Fibroblast of lung (primary cell): Measurements from ENCODE around the gene HECW1. TPM values are rescaled to one million over a fixed set of nuclear protein-coding genes. Genes with fewer than 3 reads are reported as not detected.

Source experiments
- DNase-seq, 2 donors: peaks; one replicate each; pipeline versions ENCODE4 v3.0.0 to v3.0.0-alpha.2; 2010; ENCODE audit warnings: low read depth in 2 of 2
- H2AFZ ChIP-seq: 2 replicates; pipeline ENCODE4 v1.5.1; 2012; ENCODE audit warnings: low read length, control low read depth, inconsistent platforms
- H3K27ac ChIP-seq: 2 replicates; pipeline ENCODE4 v1.5.1; 2011; ENCODE audit warnings: low read length, control low read depth; ENCODE audit not compliant: insufficient read depth
- H3K27me3 ChIP-seq: 2 replicates; pipeline ENCODE4 v1.5.1; 2011; ENCODE audit warnings: mild to moderate bottlenecking, low read length; ENCODE audit not compliant: control insufficient read depth, insufficient read depth
- H3K36me3 ChIP-seq: 2 replicates; pipeline ENCODE4 v1.5.1; 2011; ENCODE audit warnings: low read length; ENCODE audit not compliant: control insufficient read depth, insufficient read depth
- H3K4me1 ChIP-seq: 2 replicates; pipeline ENCODE4 v1.5.1; 2011; ENCODE audit warnings: low read length; ENCODE audit not compliant: control insufficient read depth, insufficient read depth; ENCODE audit errors: extremely low read depth
- H3K4me2 ChIP-seq: 2 replicates; pipeline ENCODE4 v1.5.1; 2011; ENCODE audit warnings: low read length, control low read depth; ENCODE audit not compliant: insufficient read depth; ENCODE audit errors: extremely low read depth
- H3K4me3 ChIP-seq, 4 experiments: fragments of 200-600 bp in 1 of 4; sonication (generic) in 1 of 4; replicated peaks in 1 of 4; 2 replicates each; pipeline ENCODE4 v1.5.1; 2011 to 2016; ENCODE audit warnings: low read length in 4 of 4, low read depth in 3 of 4, mild to moderate bottlenecking in 3 of 4, control low read depth in 2 of 4, inconsistent platforms in 1 of 4, mixed read lengths in 1 of 4; ENCODE audit not compliant: insufficient read depth in 1 of 4; ENCODE audit errors: control extremely low read depth in 1 of 4
- H3K79me2 ChIP-seq: 2 replicates; pipeline ENCODE4 v1.5.1; 2012; ENCODE audit warnings: mild to moderate bottlenecking, low read length, inconsistent platforms; ENCODE audit not compliant: control insufficient read depth, insufficient read depth
- H3K9ac ChIP-seq: 2 replicates; pipeline ENCODE4 v1.5.1; 2011; ENCODE audit warnings: mild to moderate bottlenecking, low read length, control low read depth; ENCODE audit not compliant: insufficient read depth
- H3K9me3 ChIP-seq: 2 replicates; pipeline ENCODE4 v1.5.1; 2012; ENCODE audit warnings: low read depth, low read length; ENCODE audit not compliant: control insufficient read depth, insufficient read depth
- H4K20me1 ChIP-seq: 2 replicates; pipeline ENCODE4 v1.5.1; 2011; ENCODE audit warnings: low read length; ENCODE audit not compliant: control insufficient read depth, insufficient read depth; ENCODE audit errors: extremely low read depth
- EZH2 ChIP-seq: IDR thresholded peaks from 2 replicates; pipeline ENCODE4 v1.5.1; 2012; ENCODE audit warnings: low read length, control low read depth, mild to moderate bottlenecking; ENCODE audit errors: missing control alignments
- polyA plus RNA-seq, 2 donors: library from polyadenylated mRNA; depleted of rRNA in 1 of 2; stranded (reverse) in 1 of 2; unstranded in 1 of 2; fragments of >200 nt; gene quantifications; 2 replicates each; pipeline ENCODE4 v1.2.1, GENCODE V29; 2011 to 2012; ENCODE audit warnings: missing spikeins in 1 of 2
- total RNA-seq: library from RNA; depleted of rRNA; stranded (reverse); fragments of >200 nt; gene quantifications from 2 replicates; pipeline ENCODE4 v1.2.1, GENCODE V29; 2014
- TF ChIP-seq, protein P1 (sequence below), 2 donors: IDR thresholded peaks in 1 of 2; conservative IDR thresholded peaks in 1 of 2; 1 replicate in 1 of 2; 2 replicates in 1 of 2; pipeline ENCODE4 v1.5.1; 2011 to 2012; ENCODE audit warnings: low read length in 2 of 2, control low read depth in 1 of 2, inconsistent platforms in 1 of 2, low read depth in 1 of 2, mild to moderate bottlenecking in 1 of 2

The HECW1 gene
- total and polyA plus RNA-seq, 2 donors (not counting 1 experiment from before 2014, with no cell fraction given), result 1.1 to 6.1 TPM

DNA sequence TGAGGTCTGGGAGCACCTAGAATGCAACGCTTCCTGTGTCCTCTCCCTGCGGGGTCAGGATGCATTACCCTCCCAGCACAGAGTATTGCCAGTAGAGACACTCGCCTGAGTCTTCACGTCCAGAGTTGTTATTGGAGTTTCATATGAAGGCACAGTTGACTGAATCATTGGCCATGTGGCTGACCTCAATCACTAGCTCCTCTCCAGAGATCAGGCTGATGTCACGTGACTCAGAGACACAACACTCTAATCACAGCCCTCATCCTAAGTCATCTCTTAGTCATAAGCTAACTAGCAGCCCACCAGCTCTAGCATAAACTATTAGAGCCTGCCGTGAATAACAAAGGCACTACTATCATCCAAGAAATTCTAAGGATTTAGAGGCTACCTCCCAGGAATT is 107.8 kb downstream of the HECW1 start:
- Histone ChIP-seq H3K4me3 (no peak overlapping the region), H3K79me2 (no peaks in the 10 kb centered on the region), H3K9me3 (no peaks in the 10 kb centered on the region), H4K20me1 (no peaks in the 10 kb centered on the region), H3K27me3 (no peaks in the 10 kb centered on the region), H3K27ac (peak overlapping the region; percentile 37), H2AFZ (no peak overlapping the region), H3K36me3 (no peaks in the 10 kb centered on the region), H3K4me2 (no peak overlapping the region), H3K4me1 (peaks cover 2% of the 10 kb centered on the region), H3K9ac (no peak overlapping the region)
- TF ChIP-seq, protein P1, sequence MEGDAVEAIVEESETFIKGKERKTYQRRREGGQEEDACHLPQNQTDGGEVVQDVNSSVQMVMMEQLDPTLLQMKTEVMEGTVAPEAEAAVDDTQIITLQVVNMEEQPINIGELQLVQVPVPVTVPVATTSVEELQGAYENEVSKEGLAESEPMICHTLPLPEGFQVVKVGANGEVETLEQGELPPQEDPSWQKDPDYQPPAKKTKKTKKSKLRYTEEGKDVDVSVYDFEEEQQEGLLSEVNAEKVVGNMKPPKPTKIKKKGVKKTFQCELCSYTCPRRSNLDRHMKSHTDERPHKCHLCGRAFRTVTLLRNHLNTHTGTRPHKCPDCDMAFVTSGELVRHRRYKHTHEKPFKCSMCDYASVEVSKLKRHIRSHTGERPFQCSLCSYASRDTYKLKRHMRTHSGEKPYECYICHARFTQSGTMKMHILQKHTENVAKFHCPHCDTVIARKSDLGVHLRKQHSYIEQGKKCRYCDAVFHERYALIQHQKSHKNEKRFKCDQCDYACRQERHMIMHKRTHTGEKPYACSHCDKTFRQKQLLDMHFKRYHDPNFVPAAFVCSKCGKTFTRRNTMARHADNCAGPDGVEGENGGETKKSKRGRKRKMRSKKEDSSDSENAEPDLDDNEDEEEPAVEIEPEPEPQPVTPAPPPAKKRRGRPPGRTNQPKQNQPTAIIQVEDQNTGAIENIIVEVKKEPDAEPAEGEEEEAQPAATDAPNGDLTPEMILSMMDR (conservative IDR thresholded peaks at IDR 0.05 in 1 of 2, IDR thresholded peaks at IDR 0.05 in 1 of 2; ENCODE audit: low read depth in 1 of 2, low read length in 2 of 2), result no peak
- no peak for TF ChIP-seq EZH2
- peak; percentile 76 to 92 for DNase-seq

DNA sequence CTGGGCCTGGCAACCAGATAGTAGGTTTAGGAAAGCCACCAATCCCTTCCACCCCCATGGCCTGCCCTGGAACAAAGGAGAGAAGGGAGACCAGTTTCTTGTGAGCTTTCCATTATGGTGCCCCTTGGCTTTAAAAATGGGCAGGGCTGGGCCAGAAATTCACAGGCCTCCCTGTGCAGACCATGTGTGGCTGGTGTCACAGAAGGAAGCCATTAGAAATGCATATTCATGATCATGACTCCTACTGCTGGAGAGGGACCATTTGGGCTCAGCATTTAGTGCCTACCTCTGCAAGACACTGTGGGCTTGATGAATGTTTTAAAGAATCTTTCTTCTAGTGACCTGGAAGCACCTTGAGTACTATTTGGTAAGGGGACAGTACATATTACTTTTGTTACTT is 108.3 kb downstream of the HECW1 start:
- TF ChIP-seq, protein P1 (conservative IDR thresholded peaks at IDR 0.05 in 1 of 2, IDR thresholded peaks at IDR 0.05 in 1 of 2; ENCODE audit: low read depth in 1 of 2, low read length in 2 of 2), result no peak
- TF ChIP-seq EZH2, result no peak
- peak overlapping the region; percentile 37 for H3K27ac ChIP-seq
- DNase-seq, result no peak
- H3K4me1 ChIP-seq, result peaks cover 2% of the 10 kb centered on the region
- H3K4me2 ChIP-seq, result no peak overlapping the region
- no peak overlapping the region for H2AFZ ChIP-seq
- no peak overlapping the region for H3K9ac ChIP-seq
- no peaks in the 10 kb centered on the region for H3K79me2 ChIP-seq
- no peak overlapping the region for H3K4me3 ChIP-seq
- H4K20me1 ChIP-seq, result no peaks in the 10 kb centered on the region
- H3K9me3 ChIP-seq, result no peaks in the 10 kb centered on the region
- H3K27me3 ChIP-seq, result no peaks in the 10 kb centered on the region
- H3K36me3 ChIP-seq, result no peaks in the 10 kb centered on the region

DNA sequence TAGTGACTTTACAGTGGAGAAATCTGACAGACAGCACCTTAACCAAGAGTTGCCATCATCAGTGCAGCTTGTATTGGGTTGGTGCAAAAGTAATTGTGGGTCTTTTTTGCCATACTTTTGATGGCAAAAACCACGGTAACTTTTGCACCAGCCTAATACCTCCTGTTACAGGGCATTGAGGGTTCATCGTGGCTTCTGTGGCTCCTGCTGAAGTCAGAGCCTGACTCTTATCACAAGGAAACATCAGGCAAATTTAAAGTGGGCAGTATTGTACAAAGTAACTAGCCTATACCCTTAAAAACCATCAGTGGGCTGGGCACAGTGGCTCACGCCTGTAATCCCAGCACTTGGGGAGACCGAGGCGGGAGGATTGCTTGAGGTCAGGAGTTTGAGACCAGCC is 117.4 kb downstream of the HECW1 start:
- Histone ChIP-seq H3K9ac (no peak overlapping the region), H3K4me2 (no peak overlapping the region), H3K79me2 (no peaks in the 10 kb centered on the region), H3K4me1 (no peaks in the 10 kb centered on the region), H3K9me3 (no peaks in the 10 kb centered on the region), H3K27me3 (peaks cover 3% of the 10 kb centered on the region), H3K27ac (no peak overlapping the region), H2AFZ (no peak overlapping the region), H4K20me1 (no peaks in the 10 kb centered on the region), H3K36me3 (no peaks in the 10 kb centered on the region), H3K4me3 (no peak overlapping the region)
- no peak for DNase-seq
- no peak for TF ChIP-seq EZH2
- TF ChIP-seq, protein P1 (conservative IDR thresholded peaks at IDR 0.05 in 1 of 2, IDR thresholded peaks at IDR 0.05 in 1 of 2; ENCODE audit: low read depth in 1 of 2, low read length in 2 of 2), result no peak
